D721Med (cell line): Measurements from ENCODE around the gene SLX4IP.

ENCODE experiments used
- DNase-seq: peaks from one replicate; pipeline ENCODE4 v3.0.0; 2011; ENCODE audit warnings: low spot score; ENCODE audit not compliant: insufficient read length
- FAIRE-seq: peaks from 2 replicates; lab custom pipeline; 2011; peaks lifted over from hg19 to GRCh38; lab: Jason Lieb, UNC
- TF ChIP-seq, protein P1 (sequence below): IDR thresholded peaks from 2 replicates; pipeline ENCODE4 v1.5.1; 2012; ENCODE audit warnings: mild to moderate bottlenecking, control low read depth; ENCODE audit not compliant: insufficient read depth; ENCODE audit errors: missing control alignments

SLX4IP gene

GRCh38 chr20:10492844-10493243 lies 57.7 kb downstream of the SLX4IP start:
- TF ChIP-seq, protein P1, sequence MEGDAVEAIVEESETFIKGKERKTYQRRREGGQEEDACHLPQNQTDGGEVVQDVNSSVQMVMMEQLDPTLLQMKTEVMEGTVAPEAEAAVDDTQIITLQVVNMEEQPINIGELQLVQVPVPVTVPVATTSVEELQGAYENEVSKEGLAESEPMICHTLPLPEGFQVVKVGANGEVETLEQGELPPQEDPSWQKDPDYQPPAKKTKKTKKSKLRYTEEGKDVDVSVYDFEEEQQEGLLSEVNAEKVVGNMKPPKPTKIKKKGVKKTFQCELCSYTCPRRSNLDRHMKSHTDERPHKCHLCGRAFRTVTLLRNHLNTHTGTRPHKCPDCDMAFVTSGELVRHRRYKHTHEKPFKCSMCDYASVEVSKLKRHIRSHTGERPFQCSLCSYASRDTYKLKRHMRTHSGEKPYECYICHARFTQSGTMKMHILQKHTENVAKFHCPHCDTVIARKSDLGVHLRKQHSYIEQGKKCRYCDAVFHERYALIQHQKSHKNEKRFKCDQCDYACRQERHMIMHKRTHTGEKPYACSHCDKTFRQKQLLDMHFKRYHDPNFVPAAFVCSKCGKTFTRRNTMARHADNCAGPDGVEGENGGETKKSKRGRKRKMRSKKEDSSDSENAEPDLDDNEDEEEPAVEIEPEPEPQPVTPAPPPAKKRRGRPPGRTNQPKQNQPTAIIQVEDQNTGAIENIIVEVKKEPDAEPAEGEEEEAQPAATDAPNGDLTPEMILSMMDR: no peak
- no peak for DNase-seq
- FAIRE-seq: no peak

GRCh38 chr20:10495173-10495572 lies 60.1 kb downstream of the SLX4IP start:
- DNase-seq (no peak), FAIRE-seq (no peak)
- TF ChIP-seq, protein P1: no peak

- no peak for FAIRE-seq
- TF ChIP-seq, protein P1: no peak
- no peak for DNase-seq
Observed at GRCh38 chr20:10496465-10496864, 61.4 kb downstream of the SLX4IP start.

GRCh38 chr20:10497283-10497682 lies 62.2 kb downstream of the SLX4IP start:
- no peak for DNase-seq
- TF ChIP-seq, protein P1: no peak
- no peak for FAIRE-seq

DNA sequence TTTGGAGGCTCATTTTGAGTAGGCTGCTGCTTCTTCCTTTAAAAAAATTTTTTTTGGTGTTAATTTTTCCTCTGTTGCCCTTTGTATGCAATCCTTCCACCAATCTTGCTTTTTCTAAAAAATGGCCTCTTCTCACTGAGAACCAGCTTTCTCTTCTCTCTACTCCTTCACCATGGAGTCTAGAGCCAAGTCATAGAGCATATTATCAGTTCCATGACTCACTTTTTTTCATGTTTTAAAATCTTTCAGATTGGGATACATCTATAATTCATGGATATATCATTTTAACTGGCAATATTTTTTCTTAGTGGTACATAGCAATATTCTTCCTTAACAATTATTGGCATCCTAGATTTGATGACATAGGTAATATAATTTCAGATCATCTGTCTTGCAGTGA lies 62.7 kb downstream of the SLX4IP start:
- DNase-seq (no peak), FAIRE-seq (no peak)
- TF ChIP-seq, protein P1: no peak

DNA sequence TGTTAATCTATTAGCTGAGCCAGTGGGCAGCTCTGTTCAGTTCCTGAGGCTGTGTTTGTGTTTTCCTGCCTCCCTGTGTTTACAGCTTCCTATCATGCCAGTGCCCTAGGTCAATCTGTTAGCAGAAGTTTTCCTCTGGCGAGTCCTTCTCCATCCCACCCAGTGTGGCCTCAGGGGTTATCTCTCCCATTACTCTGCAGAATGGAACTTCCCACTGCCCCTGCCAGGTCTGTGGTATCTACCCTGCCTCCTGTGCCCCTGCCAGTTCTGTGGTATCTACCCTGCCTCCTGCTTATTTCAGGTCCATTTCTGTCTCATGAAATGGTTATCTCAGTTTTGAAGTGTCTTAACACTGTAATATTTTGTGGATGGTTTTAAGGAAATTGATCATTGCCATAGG lies 63.1 kb downstream of the SLX4IP start:
- FAIRE-seq: no peak
- no peak for DNase-seq
- TF ChIP-seq, protein P1: no peak

- TF ChIP-seq, protein P1: no peak
- DNase-seq (no peak), FAIRE-seq (no peak)
Observed at GRCh38 chr20:10501402-10501801, 66.3 kb downstream of the SLX4IP start.
